Neuron (in vitro differentiated cells): ENCODE results near the gene USP12.
"Not testable (repeated sequence)": the region's sequence is repeated elsewhere in the genome, so short reads cannot be mapped to it uniquely, and the experiment has no call there.

ENCODE experiments used
- H2AFZ ChIP-seq: one replicate; pipeline ENCODE4 v1.6.1; 2013; ENCODE audit warnings: low read depth, mild to moderate bottlenecking, inconsistent platforms, low read length, moderate library complexity
- H3K27me3 ChIP-seq: one replicate; pipeline ENCODE4 v1.6.1; 2013; ENCODE audit warnings: low read length; ENCODE audit not compliant: insufficient read depth
- H3K36me3 ChIP-seq: one replicate; pipeline ENCODE4 v1.6.1; 2013; ENCODE audit warnings: low read length; ENCODE audit not compliant: insufficient read depth
- H3K4me1 ChIP-seq: one replicate; pipeline ENCODE4 v1.6.1; 2013; ENCODE audit warnings: low read length; ENCODE audit not compliant: insufficient read depth
- H3K4me3 ChIP-seq: 2 replicates; pipeline ENCODE4 v1.5.1; 2013; ENCODE audit warnings: mild to moderate bottlenecking, low read length, moderate library complexity
- H3K9me3 ChIP-seq: one replicate; pipeline ENCODE4 v1.6.1; 2013; ENCODE audit warnings: low read length

Gene USP12

GRCh38 chr13:27086599-27087265 is 84.9 kb downstream of the USP12 start:
- H3K9me3 ChIP-seq: peaks cover 4% of the 10 kb centered on the region
- no peak overlapping the region for H3K4me3 ChIP-seq
- H2AFZ ChIP-seq: no peak overlapping the region
- no peaks in the 10 kb centered on the region for H3K4me1 ChIP-seq
- peaks cover 47% of the 10 kb centered on the region for H3K36me3 ChIP-seq
- H3K27me3 ChIP-seq: no peaks in the 10 kb centered on the region

DNA sequence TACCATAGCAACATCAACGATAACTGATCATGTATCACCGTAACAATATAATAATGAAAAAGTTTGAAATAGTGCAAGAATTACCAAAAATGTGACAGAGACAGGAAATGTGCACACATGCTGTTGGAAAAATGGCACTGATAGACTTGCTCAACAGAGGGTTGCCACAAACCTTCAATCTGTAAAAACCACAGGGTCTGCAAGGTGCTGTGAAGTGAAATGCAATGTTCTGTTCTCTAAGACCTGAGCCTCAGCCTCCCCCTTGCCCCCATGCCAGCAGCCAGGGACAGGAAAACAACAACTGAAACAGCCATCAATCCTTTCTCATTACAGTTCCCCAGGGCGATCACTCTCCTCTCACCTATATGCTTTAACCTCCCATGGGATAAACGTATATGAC is 88.4 kb downstream of the USP12 start:
- Histone ChIP-seq H3K4me3 (no peak overlapping the region), H2AFZ (no peak overlapping the region), H3K9me3 (peaks cover 5% of the 10 kb centered on the region), H3K36me3 (peaks cover 42% of the 10 kb centered on the region), H3K4me1 (peaks cover 5% of the 10 kb centered on the region), H3K27me3 (no peaks in the 10 kb centered on the region)

GRCh38 chr13:27081893-27082679 is 89.5 kb downstream of the USP12 start:
- Histone ChIP-seq H3K4me3 (no peak overlapping the region), H3K4me1 (peaks cover 5% of the 10 kb centered on the region), H2AFZ (no peak overlapping the region), H3K9me3 (peaks cover 5% of the 10 kb centered on the region), H3K27me3 (no peaks in the 10 kb centered on the region), H3K36me3 (peaks cover 34% of the 10 kb centered on the region)

GRCh38 chr13:27080018-27080948 is 91.3 kb downstream of the USP12 start:
- Histone ChIP-seq H3K36me3 (peaks cover 24% of the 10 kb centered on the region), H3K4me3 (no peak overlapping the region), H3K9me3 (peaks cover 5% of the 10 kb centered on the region)

DNA sequence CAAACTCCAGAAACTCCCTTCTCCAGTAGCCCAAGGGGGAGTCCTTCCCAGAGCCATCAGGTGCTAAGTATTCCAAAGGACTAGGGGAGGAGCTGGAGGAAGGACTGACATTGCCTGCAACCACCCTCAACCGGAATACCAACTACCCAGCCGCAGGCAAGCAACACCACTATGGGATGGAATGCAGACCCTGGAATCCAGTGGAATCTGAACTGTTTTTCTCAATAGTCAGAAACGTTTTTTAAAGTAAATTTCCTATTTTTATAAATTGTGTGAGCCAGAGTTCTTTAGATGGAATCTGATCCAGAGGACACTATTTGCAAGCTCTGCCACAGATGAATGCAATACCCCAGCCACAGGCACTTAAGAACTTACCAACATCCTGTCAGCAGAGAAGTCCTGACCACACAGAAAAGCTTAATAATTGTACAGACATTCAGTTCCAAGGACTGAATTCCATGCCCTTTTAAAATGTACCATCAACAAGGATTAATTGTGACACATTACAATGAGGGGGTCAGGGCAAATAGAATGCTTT is 92.1 kb downstream of the USP12 start:
- H3K4me3 ChIP-seq: no peak overlapping the region
- H3K9me3 ChIP-seq: peaks cover 5% of the 10 kb centered on the region
- H3K27me3 ChIP-seq: no peaks in the 10 kb centered on the region
- H3K36me3 ChIP-seq: peaks cover 25% of the 10 kb centered on the region
- H3K4me1 ChIP-seq: peaks cover 5% of the 10 kb centered on the region
- no peak overlapping the region for H2AFZ ChIP-seq

More at GRCh38 chr13:27080018-27080948, 91.3 kb downstream of the USP12 start:
- no peak overlapping the region for H2AFZ ChIP-seq
- no peaks in the 10 kb centered on the region for H3K27me3 ChIP-seq
- peaks cover 5% of the 10 kb centered on the region for H3K4me1 ChIP-seq

DNA sequence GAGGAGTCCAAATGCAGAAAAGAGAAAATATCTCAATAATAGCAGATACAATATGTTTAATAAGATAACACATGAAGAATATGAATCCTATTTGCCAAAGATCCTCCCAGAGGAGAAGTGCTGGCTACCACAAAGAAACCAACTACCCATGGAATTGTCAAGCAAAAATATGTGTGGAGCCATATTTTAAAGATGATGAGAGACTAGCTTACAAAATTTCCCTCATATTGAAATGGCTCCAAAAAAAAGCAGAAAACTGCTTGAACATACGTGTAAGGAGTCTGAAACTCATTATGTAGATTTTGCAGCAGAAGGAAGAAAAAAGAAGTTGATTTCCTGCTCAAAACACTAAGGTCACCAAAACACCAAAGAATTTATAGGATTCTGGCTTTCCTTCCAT is 94.2 kb downstream of the USP12 start:
- peaks cover 5% of the 10 kb centered on the region for H3K4me1 ChIP-seq
- H3K4me3 ChIP-seq: no peak overlapping the region
- H3K27me3 ChIP-seq: no peaks in the 10 kb centered on the region
- H3K36me3 ChIP-seq: peaks cover 31% of the 10 kb centered on the region
- peaks cover 3% of the 10 kb centered on the region for H3K9me3 ChIP-seq
- no peak overlapping the region for H2AFZ ChIP-seq

DNA sequence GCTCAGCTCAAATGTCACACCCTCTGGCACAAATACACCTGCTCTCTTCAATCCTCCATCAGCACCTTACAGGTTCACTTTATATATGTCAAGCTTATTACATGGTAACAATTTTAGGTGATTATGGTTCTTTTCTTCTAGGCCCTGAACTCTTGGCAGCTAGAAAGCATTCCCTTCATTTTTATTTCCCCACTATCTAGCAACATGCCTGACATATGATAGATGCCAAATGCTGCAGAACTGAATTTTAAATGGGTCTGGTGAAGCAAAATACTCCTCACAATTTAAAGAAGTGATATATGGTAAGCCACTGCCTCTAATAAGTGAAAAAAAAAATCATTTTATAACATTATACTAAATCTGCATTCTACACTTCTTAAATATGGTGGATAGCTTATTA is 95.2 kb downstream of the USP12 start:
- no peaks in the 10 kb centered on the region for H3K9me3 ChIP-seq
- no peak overlapping the region for H3K4me3 ChIP-seq
- peaks cover 24% of the 10 kb centered on the region for H3K36me3 ChIP-seq
- peaks cover 5% of the 10 kb centered on the region for H3K4me1 ChIP-seq
- no peak overlapping the region for H2AFZ ChIP-seq
- no peaks in the 10 kb centered on the region for H3K27me3 ChIP-seq

GRCh38 chr13:27073186-27073585 is 98.4 kb downstream of the USP12 start:
- no peak overlapping the region for H3K4me3 ChIP-seq
- no peak overlapping the region for H2AFZ ChIP-seq
- H3K36me3 ChIP-seq: peaks cover 26% of the 10 kb centered on the region
- H3K9me3 ChIP-seq: no peaks in the 10 kb centered on the region
- H3K4me1 ChIP-seq: no peaks in the 10 kb centered on the region
- H3K27me3 ChIP-seq: no peaks in the 10 kb centered on the region

GRCh38 chr13:27066123-27066522 is 105.5 kb downstream of the USP12 start:
- not testable (repeated sequence) for H3K9me3 ChIP-seq, H2AFZ ChIP-seq, H3K4me3 ChIP-seq

GRCh38 chr13:27065582-27065981 is 106.0 kb downstream of the USP12 start:
- no peaks in the 10 kb centered on the region for H3K27me3 ChIP-seq
- H3K9me3 ChIP-seq: no peaks in the 10 kb centered on the region
- H3K4me3 ChIP-seq: no peak overlapping the region
- no peaks in the 10 kb centered on the region for H3K4me1 ChIP-seq
- no peak overlapping the region for H2AFZ ChIP-seq
- peaks cover 13% of the 10 kb centered on the region for H3K36me3 ChIP-seq

More at GRCh38 chr13:27066123-27066522, 105.5 kb downstream of the USP12 start:
- H3K4me1 ChIP-seq, H3K27me3 ChIP-seq: not testable (repeated sequence)
- H3K36me3 ChIP-seq: peaks cover 15% of the 10 kb centered on the region

DNA sequence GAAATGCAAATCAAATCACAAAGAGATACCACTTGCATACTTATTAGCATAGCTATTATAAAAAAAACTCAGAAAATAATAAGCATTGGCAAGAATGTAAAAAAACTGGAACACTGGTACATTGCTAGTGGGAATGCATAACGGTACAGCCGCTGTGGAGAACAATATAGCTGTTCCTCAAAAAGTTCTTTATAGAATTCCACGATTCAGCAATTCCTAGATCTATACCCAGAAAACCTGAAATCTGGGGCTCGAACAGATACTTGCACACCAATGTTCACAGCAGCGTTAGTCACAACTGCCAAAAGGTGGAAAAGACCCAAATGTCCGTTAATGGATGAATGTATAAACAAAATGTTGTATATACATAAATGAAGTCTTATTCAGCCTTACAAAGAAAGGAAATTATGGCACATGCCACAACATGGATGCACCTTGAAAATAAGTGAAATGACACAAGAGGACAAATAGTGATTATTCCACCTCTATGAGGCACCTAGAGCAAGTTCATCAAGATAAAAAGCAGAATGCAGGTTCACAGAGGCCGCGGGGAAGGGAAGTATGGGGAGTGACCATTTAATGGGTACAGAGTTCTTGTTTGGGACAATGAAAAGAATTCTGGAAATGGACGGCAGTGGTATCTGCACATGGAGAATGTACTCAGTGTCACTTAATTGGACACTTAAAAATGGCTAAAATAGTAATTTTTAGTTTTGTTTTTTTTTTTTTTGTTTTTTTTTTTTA is 107.2 kb downstream of the USP12 start:
- Histone ChIP-seq H3K27me3 (no peaks in the 10 kb centered on the region), H3K4me1 (no peaks in the 10 kb centered on the region), H3K36me3 (peaks cover 13% of the 10 kb centered on the region), H2AFZ (no peak overlapping the region), H3K9me3 (no peaks in the 10 kb centered on the region), H3K4me3 (no peak overlapping the region)

GRCh38 chr13:27057817-27058216 is 113.8 kb downstream of the USP12 start:
- no peak overlapping the region for H3K4me3 ChIP-seq
- H3K9me3 ChIP-seq: no peaks in the 10 kb centered on the region
- H3K4me1 ChIP-seq: no peaks in the 10 kb centered on the region
- no peak overlapping the region for H2AFZ ChIP-seq
- no peaks in the 10 kb centered on the region for H3K27me3 ChIP-seq
- H3K36me3 ChIP-seq: no peaks in the 10 kb centered on the region
